Measurements from ENCODE around the gene VASH1.
A peak's percentile ranks its signal among the peaks of the same experiment; 100 is the strongest.

VASH1 gene

DNA sequence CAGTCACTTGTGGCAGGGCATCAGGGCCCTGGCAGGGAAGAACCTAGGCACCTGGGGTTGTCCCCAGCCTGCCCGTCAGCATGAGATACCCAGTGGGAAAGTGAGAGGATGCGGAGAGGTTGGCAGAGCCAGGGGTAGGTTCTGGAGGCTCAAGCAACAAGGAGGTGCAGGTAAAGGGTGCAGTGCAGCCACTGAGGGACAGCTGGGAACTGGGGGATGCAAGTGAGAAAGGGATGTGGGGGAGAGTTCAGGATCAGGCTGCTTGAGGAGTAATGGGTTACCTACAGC lies 18.7 kb downstream of the VASH1 start:
- no peak for DNase-seq (ENCODE audit: low spot score)
- TF ChIP-seq, protein P1, sequence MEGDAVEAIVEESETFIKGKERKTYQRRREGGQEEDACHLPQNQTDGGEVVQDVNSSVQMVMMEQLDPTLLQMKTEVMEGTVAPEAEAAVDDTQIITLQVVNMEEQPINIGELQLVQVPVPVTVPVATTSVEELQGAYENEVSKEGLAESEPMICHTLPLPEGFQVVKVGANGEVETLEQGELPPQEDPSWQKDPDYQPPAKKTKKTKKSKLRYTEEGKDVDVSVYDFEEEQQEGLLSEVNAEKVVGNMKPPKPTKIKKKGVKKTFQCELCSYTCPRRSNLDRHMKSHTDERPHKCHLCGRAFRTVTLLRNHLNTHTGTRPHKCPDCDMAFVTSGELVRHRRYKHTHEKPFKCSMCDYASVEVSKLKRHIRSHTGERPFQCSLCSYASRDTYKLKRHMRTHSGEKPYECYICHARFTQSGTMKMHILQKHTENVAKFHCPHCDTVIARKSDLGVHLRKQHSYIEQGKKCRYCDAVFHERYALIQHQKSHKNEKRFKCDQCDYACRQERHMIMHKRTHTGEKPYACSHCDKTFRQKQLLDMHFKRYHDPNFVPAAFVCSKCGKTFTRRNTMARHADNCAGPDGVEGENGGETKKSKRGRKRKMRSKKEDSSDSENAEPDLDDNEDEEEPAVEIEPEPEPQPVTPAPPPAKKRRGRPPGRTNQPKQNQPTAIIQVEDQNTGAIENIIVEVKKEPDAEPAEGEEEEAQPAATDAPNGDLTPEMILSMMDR (IDR thresholded peaks at IDR 0.05; ENCODE audit: extremely low read depth, missing control alignments): no peak

DNA sequence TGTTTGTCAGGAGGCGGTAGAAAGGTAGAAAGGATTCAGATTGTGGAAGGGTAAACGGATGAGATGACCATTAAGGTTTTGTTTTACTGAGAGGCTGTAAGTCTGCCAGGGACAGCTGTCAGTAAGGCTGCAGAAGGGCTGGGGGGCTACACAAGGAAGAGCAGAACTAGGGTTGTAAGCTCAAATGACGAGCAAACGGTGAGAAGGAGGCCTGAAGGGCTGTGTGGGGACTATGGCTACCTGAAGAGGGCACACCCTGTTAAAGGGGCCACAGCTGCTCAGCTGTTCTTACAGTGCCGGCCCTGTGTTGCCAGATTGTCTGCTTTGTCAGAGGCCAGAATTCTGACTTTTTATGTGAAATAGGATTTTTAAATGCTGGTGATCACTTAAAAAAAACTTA lies 19.1 kb downstream of the VASH1 start:
- no peak for DNase-seq (ENCODE audit: low spot score)
- TF ChIP-seq, protein P1 (IDR thresholded peaks at IDR 0.05; ENCODE audit: extremely low read depth, missing control alignments): no peak

DNA sequence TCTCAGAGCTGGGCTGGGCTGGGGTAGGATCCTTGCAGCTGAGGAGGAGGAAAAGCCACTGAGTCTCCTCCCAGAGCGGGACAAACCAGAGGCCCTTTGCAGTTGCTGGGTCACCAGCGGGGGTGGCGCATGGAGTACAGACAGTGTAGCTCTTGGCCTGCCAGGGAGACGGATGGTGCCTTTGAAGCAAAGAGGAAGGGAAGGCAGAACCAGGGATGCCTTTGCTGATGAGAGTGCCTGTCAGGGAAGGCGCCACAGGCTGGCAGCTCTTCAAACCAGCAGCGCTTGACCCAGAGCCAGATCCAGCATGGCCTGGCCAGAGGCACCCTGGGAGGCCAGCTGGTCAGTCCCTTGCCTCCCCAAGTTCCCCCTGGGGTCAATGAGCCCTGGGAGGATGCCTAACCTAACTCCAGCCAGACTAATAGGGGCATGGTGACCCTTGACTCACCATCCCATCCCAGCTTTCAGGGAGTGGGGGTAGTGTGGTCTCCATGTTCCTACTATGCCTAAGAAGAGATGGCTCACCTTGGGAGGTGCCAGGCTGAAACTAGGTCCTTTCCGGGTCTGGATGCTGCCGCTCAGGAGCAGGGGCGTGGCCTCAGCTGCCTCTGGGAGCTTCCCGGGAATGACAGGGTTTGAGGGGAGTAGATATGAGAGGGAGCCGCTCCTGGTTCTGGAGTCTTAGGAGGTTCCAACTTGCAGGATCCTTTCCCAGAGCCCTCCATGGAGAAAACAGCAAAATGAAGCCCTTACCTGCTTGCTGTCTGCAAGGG lies 19.8 kb downstream of the VASH1 start:
- no peak for DNase-seq (ENCODE audit: low spot score)
- TF ChIP-seq, protein P1 (IDR thresholded peaks at IDR 0.05; ENCODE audit: extremely low read depth, missing control alignments): no peak

- DNase-seq (ENCODE audit: low spot score): no peak
These were observed 20.4 kb downstream of the VASH1 start for GRCh38 chr14:76781648-76782051.

GRCh38 chr14:76782115-76782884 lies 21.0 kb downstream of the VASH1 start:
- DNase-seq (ENCODE audit: low spot score): no peak
- TF ChIP-seq, protein P1 (IDR thresholded peaks at IDR 0.05; ENCODE audit: extremely low read depth, missing control alignments): no peak

More at GRCh38 chr14:76781648-76782051, 20.4 kb downstream of the VASH1 start:
- TF ChIP-seq, protein P1 (IDR thresholded peaks at IDR 0.05; ENCODE audit: extremely low read depth, missing control alignments): no peak

- TF ChIP-seq, protein P1 (IDR thresholded peaks at IDR 0.05; ENCODE audit: extremely low read depth, missing control alignments): no peak
- DNase-seq (ENCODE audit: low spot score): peak; percentile 65
These were observed 21.8 kb downstream of the VASH1 start for GRCh38 chr14:76782885-76783566.
